GM19438 (cell line): ENCODE results near the gene LRP4.

Experiments used
- ATAC-seq: cut with Tn5 transposase; IDR thresholded peaks from one replicate; pipeline ENCODE4 v1.9.1; 2021; ENCODE audit warnings: low read depth; ENCODE audit not compliant: unreplicated experiment

Gene LRP4

GRCh38 chr11:46896719-46897406, 21.5 kb downstream of the LRP4 start:
- no peak for ATAC-seq

- no peak for ATAC-seq
These were observed 22.5 kb downstream of the LRP4 start for GRCh38 chr11:46895821-46896220.

GRCh38 chr11:46894961-46895360, 23.4 kb downstream of the LRP4 start:
- no peak for ATAC-seq

- ATAC-seq: no peak
These were observed 23.8 kb downstream of the LRP4 start for GRCh38 chr11:46894506-46894905.

GRCh38 chr11:46892838-46893237, 25.5 kb downstream of the LRP4 start:
- ATAC-seq: no peak

- ATAC-seq: no peak
These were observed 26.2 kb downstream of the LRP4 start for GRCh38 chr11:46892109-46892508.

- no peak for ATAC-seq
These were observed 27.7 kb downstream of the LRP4 start for GRCh38 chr11:46890665-46891064.

GRCh38 chr11:46889689-46890475, 28.5 kb downstream of the LRP4 start:
- no peak for ATAC-seq

GRCh38 chr11:46889251-46889650, 29.1 kb downstream of the LRP4 start:
- ATAC-seq: no peak

GRCh38 chr11:46888636-46889035, 29.7 kb downstream of the LRP4 start:
- no peak for ATAC-seq

GRCh38 chr11:46886211-46886610, 32.1 kb downstream of the LRP4 start:
- no peak for ATAC-seq

- no peak for ATAC-seq
These were observed 39.2 kb downstream of the LRP4 start for GRCh38 chr11:46879056-46879585.

- ATAC-seq: no peak
These were observed 40.8 kb downstream of the LRP4 start for GRCh38 chr11:46877580-46877979.

GRCh38 chr11:46876471-46876870, 41.9 kb downstream of the LRP4 start:
- ATAC-seq: no peak

GRCh38 chr11:46874586-46874985, 43.8 kb downstream of the LRP4 start:
- no peak for ATAC-seq

- no peak for ATAC-seq
These were observed 49.4 kb downstream of the LRP4 start for GRCh38 chr11:46868912-46869311.

- ATAC-seq: no peak
These were observed 53.0 kb downstream of the LRP4 start for GRCh38 chr11:46865340-46865739.

- no peak for ATAC-seq
These were observed 58.1 kb downstream of the LRP4 start for GRCh38 chr11:46860218-46860617.

GRCh38 chr11:46858920-46859546, 59.3 kb downstream of the LRP4 start:
- no peak for ATAC-seq

GRCh38 chr11:46857666-46858065, 60.7 kb downstream of the LRP4 start:
- no peak for ATAC-seq

GRCh38 chr11:46856605-46857343, 61.6 kb downstream of the LRP4 start:
- no peak for ATAC-seq
